HL-60 (cell line): ENCODE measurements around the gene EFR3B.
"Not testable (repeated sequence)": the region's sequence is repeated elsewhere in the genome, so short reads cannot be mapped to it uniquely, and the experiment has no call there.

Experiments used
- DNase-seq, 2 experiments: peaks; one replicate each; pipeline ENCODE4 v3.0.0-alpha.2; 2010 to 2020; ENCODE audit warnings: low read depth in 1 of 2, low spot score in 1 of 2
- H3K27ac ChIP-seq: fragments of 250-450 bp; sonication (Bioruptor Pico); replicated peaks from 2 replicates; pipeline ENCODE4 v1.5.1; 2020; ENCODE audit warnings: mild to moderate bottlenecking, moderate library complexity
- H3K27me3 ChIP-seq: fragments of 250-450 bp; sonication (Bioruptor Pico); 2 replicates; pipeline ENCODE4 v1.5.1; 2021; ENCODE audit warnings: mild to moderate bottlenecking, moderate library complexity; ENCODE audit not compliant: insufficient read depth, poor library complexity, severe bottlenecking
- H3K4me3 ChIP-seq: replicated peaks from 2 replicates; pipeline ENCODE4 v1.5.1; 2011; ENCODE audit warnings: mild to moderate bottlenecking, control low read depth, low read length; ENCODE audit not compliant: insufficient read depth
- CTCF ChIP-seq: IDR thresholded peaks from one replicate; pipeline ENCODE4 v1.5.1; 2011; ENCODE audit warnings: low read length, control low read depth, inconsistent platforms; ENCODE audit not compliant: insufficient read depth
- GABPA ChIP-seq: IDR thresholded peaks from 2 replicates; pipeline ENCODE4 v1.6.1; 2012; ENCODE audit warnings: low read depth
- POLR2AphosphoS5 ChIP-seq: IDR thresholded peaks from 2 replicates; pipeline ENCODE4 v1.6.1; 2012; ENCODE audit warnings: low read depth
- REST ChIP-seq: IDR thresholded peaks from 2 replicates; pipeline ENCODE4 v1.6.1; 2012; ENCODE audit warnings: low read depth; ENCODE audit not compliant: insufficient replicate concordance
- SPI1 ChIP-seq: IDR thresholded peaks from 2 replicates; pipeline ENCODE4 v1.6.1; 2012; ENCODE audit warnings: low read depth, mild to moderate bottlenecking, borderline replicate concordance

Gene EFR3B

GRCh38 chr2:25132693-25133092, 90.8 kb downstream of the EFR3B start:
- TF ChIP-seq CTCF (no peak), REST (no peak), POLR2AphosphoS5 (no peak), SPI1 (no peak), GABPA (no peak)
- no peak overlapping the region for H3K27ac ChIP-seq
- no peak for DNase-seq
- H3K27me3 ChIP-seq, result peaks cover 45% of the 10 kb centered on the region
- H3K4me3 ChIP-seq, result no peak overlapping the region

GRCh38 chr2:25140535-25140934, 98.7 kb downstream of the EFR3B start:
- not testable (repeated sequence) for DNase-seq, H3K4me3 ChIP-seq, H3K27ac ChIP-seq, H3K27me3 ChIP-seq

- TF ChIP-seq REST (no peak), POLR2AphosphoS5 (no peak), GABPA (no peak), CTCF (no peak), SPI1 (no peak)
- H3K27ac ChIP-seq, result no peak overlapping the region
- H3K4me3 ChIP-seq, result no peak overlapping the region
- DNase-seq, result no peak
- H3K27me3 ChIP-seq, result peaks cover 2% of the 10 kb centered on the region
Observed at GRCh38 chr2:25141120-25141519, 99.2 kb downstream of the EFR3B start.

- no peaks in the 10 kb centered on the region for H3K27me3 ChIP-seq
- TF ChIP-seq GABPA (no peak), POLR2AphosphoS5 (no peak), SPI1 (no peak), CTCF (no peak), REST (no peak)
Observed at GRCh38 chr2:25145803-25146202, 103.9 kb downstream of the EFR3B start.

More at GRCh38 chr2:25145803-25146202, 103.9 kb downstream of the EFR3B start:
- no peak overlapping the region for H3K4me3 ChIP-seq
- no peak for DNase-seq
- H3K27ac ChIP-seq, result no peak overlapping the region
